Measurements from ENCODE around the gene UBE2D2.

The UBE2D2 gene

DNA sequence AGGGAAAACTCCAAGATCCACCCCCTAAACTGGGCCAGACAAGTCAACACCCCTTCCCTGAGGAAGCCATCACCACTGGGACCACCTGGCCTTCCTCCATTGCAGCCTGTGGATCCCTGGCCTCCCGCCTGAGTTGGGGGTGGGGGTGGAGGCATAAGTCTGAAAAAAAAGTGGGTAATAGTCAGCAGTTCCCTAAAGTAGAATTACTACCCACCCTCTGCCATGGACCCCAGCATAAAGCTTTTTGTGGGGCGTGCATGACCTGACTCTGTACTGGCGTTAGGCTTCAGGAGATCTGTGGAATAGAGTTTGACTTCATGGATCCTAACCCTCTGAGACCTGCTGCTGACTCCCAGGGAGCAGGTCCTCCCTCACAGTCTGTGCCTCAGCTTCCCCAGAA lies 85.0 kb downstream of the UBE2D2 start:
- DNase-seq (ENCODE audit: insufficient read length, low spot score): no peak
- FAIRE-seq: no peak

DNA sequence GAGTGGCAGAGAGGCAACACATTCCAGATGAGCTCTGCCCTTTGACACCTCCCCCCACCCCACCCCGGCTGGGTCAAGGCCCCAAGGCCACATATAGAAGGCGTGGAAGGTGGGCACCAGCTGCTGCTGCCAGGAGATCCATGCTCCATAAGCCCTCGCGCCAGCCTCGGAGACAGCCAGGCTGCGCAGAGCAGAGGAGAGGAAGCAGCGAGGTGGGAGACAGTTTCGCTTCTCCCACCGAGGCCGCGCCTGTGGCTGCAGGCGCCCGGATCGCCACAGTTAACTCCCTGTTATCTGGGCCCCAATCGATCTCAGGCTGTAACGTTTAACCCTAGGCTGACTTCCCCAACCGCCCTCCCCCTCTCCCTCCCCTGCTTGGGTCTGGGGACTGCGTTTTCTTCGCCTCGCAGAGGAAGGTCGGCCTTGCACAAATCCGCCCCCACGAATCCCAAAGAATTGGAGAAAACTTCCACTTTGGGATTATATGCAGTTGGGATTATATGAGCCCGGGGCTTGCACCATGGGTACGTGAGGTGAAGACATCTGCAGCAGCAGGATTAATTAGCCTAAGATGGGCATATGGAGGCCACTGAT lies 85.9 kb downstream of the UBE2D2 start:
- DNase-seq (ENCODE audit: insufficient read length, low spot score): no peak
- FAIRE-seq: no peak

DNA sequence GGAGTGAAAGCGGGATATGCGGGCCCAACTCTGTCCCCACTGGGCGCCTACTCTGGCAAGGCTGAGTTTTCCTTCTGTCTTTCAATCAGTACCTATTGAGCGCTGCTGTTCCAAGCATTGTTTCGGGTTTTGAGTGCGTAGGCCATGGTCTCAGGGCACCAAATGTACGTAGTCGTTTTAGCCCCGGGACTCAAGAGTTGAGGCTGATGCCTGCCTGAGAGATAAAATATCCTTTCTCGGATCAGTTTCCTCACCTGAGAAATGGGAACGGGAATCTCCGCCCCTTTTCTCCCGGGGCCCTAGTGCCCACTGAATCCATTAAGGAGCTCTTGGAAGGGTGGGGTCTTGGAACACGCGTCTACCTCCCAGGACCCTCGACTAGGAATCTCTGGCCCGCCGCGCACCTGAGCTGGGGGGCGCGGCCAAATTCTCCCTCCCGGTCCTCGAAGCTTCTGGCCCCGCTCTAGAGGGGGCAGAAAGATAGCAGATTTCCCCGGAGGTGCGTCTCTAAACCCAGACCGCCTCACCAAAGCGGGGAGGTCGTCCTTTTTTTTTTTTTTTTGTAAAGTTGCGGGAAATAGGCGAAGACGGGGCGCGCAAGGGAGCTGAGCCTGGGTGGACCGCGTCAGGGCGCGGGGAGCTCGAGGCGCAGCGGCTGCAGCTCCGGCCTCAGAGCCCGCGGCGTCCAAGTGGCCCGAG lies 86.5 kb downstream of the UBE2D2 start:
- no peak for FAIRE-seq
- DNase-seq (ENCODE audit: insufficient read length, low spot score): no peak

DNA sequence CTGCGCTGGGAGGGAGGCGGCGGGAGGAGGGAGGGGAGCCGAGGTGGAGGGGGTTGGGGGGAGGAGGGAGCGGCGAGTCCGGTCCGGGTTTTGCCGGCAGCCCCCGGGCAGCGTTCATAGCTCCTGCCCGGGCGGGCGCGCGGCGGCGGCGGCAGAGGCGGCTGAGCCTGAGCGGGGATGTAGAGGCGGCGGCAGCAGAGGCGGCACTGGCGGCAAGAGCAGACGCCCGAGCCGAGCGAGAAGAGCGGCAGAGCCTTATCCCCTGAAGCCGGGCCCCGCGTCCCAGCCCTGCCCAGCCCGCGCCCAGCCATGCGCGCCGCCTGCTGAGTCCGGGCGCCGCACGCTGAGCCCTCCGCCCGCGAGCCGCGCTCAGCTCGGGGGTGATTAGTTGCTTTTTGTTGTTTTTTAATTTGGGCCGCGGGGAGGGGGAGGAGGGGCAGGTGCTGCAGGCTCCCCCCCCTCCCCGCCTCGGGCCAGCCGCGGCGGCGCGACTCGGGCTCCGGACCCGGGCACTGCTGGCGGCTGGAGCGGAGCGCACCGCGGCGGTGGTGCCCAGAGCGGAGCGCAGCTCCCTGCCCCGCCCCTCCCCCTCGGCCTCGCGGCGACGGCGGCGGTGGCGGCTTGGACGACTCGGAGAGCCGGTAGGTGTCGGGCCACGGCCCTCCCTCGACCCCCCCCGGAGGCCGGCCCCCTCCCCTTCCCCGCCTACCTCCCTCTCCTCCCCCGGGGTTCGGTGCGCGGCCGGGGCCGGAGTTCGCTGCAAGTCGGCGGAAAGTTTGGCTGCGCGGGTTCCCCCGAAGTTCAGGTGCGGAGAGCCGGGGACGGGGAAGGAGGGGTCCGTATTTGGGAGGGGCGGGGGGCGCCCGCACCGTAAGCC lies 87.3 kb downstream of the UBE2D2 start, which contains the start of gene CXXC5:
Gene CXXC5 (plus strand): TSS at position 145 of the 877 bp plus-strand sequence. CDS start 32,175 bp downstream, outside the sequence.
- FAIRE-seq (peak; percentile 78), DNase-seq (ENCODE audit: insufficient read length, low spot score) (peak; percentile 82)

DNA sequence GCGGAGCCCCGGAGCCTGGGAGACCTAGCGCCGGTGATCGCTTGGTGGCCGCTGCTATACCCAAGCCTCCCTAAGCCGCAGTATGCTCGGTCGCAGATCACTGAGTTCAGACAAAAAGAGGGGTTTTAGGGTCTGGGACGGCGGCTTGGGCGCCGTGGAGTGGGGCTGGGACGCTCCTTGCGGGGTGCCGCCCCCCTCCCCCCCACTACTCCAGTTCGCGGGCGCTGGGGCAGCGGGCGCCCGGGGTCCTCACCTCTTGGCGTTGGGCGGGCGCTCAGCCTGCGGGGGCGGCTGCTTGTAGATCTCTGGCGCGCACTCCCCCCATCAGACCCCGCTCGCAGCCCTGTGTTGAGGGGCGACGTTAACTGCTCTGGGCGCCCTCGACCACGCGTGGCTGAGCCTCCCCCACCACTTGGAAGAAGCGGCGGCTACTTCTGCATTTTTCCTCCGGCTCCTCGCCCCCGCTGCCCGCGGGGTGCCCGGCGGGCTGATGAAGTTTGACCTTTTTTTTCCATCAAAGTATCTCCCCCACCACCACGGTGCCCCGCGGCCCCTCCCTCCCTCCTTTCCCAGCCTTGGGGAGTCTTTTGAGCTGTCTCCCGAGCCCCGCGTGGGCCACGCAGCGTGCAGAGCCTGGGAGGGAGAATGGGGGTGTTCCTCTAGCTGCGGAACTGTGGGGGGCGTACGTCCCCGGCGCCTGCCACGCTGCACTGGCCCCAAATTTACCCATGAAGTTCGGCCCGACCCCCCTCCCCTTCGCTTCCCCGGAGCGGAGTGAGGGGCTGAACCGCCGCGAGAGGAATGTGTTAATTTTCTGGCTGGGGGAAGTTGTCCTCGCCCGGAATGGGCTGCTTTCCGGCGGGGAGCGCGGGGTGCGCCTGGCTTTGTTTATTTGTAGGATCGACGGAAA lies 88.2 kb downstream of the UBE2D2 start:
- DNase-seq (ENCODE audit: insufficient read length, low spot score): no peak
- no peak for FAIRE-seq

DNA sequence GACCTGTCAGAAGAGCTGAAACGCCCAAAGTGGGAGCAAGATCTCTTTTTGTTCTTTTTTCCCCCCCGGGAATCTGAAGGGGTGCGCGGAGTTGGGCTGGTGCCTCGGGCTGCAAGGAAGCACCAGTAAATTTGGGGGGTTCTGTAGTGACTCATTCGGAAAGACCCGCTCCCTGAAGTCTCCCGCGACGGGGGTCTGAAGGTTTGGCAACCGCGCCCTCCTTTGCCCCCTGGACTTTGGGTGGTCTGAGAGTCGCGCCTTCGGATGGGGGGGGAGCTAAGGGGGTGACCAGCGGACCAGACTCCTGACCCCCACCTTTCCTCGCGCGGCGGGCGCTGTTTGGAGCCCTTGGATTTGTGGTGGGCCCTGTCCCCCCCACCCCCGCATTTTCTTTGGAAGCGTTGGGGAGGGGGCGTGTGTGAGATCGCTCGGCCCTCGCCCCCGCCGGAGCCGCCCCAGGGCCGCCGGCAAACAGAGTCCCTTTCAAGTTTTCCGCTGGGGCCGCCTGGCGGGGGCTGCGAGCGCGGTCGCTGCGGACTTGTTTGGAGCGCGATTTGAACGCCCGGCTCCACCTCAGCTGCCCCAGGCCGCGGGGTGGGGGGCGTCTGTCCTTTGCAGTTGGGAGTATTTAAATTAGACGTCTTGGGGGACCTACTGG lies 89.0 kb downstream of the UBE2D2 start:
- DNase-seq (ENCODE audit: insufficient read length, low spot score) (no peak), FAIRE-seq (no peak)

DNA sequence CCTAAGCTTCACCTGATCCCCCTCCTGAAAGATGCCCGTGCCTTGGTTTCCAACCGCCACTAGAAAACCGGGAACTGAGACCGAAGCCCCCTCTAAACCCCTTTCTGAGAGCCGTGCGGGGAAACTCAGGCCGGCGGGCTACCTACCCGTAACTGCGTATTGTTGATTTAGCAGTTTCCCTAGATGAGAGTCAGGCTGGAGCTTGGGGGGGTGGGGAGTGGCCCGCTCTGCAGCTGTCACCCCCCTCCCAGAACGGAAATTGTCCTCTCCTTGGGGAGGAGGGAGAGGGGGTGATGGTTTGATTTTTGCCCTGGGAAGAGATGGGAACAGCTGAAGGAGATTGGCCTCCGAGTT lies 89.5 kb downstream of the UBE2D2 start:
- FAIRE-seq (no peak), DNase-seq (ENCODE audit: insufficient read length, low spot score) (no peak)

DNA sequence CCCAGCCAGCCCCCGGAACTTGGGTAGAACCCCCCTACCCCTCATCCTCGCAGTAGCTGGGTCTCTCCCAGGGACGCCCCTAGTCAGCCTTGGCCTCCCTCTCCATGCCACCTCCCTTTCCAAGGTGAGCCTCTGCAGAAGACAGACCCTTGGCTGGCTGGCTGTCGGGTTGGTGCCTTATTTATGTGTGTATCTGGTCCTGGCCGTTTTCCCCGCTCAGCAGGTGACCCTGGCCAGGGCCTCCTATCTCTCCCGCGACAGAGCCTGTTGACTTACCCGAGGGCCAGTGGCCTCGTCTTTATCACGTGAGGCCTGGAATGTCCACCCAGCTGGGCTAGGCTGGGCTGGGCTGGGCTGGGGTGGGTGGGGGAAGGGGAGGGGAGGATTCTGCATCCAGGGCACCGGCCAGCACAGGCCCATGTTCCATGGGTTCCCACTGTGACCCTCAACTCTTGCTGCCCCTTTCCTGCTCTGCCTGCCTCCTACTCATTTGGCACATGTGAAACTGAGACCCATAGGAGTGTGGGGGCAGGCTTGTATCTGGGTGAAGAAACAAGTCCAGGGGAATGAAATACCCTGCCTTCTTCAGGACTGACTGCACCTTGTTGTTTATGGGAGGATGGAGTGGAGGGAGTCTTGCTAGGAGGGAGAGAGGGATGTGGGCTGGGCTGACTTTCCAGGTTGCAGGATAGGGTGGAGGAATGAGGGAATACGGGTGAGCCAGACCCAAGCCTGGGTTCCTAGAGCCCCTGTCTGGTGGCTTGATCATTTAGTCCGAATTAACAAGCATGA lies 90.1 kb downstream of the UBE2D2 start:
- FAIRE-seq: no peak
- no peak for DNase-seq (ENCODE audit: insufficient read length, low spot score)

DNA sequence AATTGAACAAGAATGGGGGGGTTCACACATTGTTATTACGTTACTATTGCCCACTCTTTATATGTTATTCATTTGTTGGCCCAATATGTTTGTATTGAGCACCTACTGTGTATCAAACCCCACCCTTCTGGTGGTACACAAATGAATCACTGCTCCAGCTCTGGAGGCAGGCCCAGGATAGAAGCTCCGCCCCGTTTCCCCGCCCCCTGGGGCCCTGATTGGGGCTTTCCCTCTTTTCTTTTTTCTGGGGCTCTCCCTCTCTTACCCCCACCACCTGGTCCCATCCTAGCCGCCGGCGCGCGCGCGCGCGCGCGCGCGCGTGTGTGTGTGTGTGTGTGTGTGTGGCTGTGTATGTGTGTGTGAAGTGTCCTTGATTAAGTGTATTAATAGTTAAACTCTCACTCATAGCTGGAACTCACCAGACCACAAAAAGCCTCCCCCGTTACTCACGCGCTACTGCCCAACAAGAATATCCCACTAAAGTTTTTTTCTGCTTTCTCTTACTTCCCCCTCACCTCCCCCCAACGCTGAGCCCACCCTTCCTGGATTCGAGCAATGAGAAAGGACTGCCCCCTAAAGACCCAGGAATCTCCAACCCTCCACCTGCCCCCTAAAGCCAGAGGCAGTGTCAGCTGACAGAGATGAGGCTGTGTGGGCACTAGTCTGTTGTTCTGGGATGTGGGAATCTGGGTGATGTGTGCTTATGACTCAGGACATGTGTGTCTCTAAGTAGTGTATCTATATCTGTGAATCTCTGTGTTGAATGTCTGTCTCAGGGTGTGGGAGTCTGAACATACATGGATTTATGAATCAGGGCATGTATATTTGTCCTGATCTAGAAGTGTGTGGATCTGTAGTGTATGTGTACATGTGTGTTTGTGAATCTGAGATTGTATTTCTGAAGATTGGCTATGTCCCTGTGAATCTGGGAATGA lies 91.0 kb downstream of the UBE2D2 start:
- peak; percentile 20 for FAIRE-seq
- DNase-seq (ENCODE audit: insufficient read length, low spot score): peak; percentile 70

DNA sequence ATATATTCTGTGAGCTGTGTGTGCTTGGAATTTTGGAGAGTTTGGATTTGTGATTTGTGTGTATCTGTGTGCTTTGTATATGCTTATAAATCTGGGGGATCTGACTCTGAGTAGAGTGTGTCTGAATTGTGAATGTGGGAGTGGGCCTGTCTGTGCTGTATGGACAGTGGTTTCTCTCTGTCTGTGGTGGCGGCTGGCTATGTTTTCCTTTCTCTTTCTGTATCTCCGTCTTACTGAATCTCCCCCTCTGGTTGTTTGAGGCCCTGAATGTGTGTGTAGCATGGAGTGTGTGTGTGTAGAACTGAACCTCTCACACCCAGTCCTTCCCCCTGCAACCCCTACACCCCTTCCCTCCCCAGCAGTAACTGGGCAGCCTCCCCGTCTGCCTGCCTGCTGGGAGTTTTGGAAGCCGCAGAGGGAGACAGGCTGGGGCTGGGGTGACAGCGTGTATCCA lies 91.7 kb downstream of the UBE2D2 start:
- FAIRE-seq: no peak
- DNase-seq (ENCODE audit: insufficient read length, low spot score): no peak

DNA sequence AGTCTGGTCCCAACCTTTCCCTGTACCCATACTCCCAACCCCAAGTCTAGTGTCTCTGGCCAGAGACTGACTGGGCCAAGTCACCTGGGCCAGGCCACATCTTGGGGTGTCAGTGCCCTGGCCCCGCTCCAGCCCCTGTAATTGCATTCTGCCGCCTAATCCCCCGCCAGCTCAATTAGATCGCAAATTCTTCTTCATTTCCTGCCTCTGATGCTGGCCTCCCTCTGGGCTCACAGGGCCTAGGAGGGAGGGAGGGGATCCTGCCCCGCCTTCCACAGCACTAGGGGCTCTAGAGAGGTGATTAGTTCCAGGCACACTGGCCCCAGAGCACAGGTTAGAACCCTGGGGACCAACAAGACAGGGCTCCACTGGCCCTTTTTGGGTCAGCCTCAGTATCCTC lies 92.5 kb downstream of the UBE2D2 start:
- no peak for DNase-seq (ENCODE audit: insufficient read length, low spot score)
- FAIRE-seq: no peak

DNA sequence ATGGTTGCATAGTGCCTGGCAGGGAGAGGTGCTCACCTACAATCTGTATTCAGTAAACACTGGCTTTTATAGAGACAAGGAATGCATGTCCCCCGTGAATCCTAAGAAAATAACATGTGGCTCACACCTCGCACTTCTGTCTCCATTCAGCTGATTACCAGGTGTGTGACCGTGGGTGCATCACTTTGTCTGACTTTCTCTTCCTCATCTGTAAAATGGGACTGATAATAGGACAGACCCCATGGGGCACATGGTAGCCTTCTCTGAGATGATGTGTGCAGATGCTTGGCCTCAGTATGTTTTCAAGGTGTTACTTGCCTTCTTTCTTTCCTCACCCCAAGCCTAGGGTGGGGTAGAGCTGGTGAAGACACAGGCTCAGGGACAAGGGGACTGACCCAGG lies 93.3 kb downstream of the UBE2D2 start:
- DNase-seq (ENCODE audit: insufficient read length, low spot score) (no peak), FAIRE-seq (no peak)

DNA sequence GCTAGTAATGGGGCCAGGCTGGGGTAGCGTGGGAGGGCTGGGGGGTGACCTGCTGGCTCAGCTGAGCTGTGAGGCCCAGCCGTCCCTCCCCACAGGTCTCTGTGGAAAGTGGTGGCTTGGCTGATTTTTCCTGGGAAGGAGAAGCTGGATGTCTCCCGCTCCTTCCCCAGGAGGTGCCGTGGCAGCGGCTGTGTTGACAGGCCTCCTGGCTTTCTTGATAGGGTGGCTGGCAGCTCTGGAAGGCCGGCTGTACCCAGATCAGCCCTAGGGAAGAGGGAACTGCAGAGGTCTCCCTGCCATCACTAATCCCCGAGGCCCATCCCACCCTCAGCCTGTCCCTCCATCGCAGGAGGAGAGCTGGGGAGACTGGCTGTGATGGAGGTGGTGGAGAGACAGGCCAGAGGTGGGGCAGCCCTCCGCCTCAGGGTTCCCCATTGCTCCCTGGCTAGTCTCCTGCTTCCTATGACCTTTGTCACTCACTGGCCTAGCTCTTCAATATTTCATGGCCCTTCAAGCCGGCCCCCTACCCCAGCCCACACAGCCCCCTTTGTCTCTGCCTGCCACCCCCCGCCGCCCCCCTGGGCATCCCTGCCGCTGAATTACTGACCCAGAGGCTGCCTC lies 93.8 kb downstream of the UBE2D2 start:
- DNase-seq (ENCODE audit: insufficient read length, low spot score) (no peak), FAIRE-seq (no peak)

DNA sequence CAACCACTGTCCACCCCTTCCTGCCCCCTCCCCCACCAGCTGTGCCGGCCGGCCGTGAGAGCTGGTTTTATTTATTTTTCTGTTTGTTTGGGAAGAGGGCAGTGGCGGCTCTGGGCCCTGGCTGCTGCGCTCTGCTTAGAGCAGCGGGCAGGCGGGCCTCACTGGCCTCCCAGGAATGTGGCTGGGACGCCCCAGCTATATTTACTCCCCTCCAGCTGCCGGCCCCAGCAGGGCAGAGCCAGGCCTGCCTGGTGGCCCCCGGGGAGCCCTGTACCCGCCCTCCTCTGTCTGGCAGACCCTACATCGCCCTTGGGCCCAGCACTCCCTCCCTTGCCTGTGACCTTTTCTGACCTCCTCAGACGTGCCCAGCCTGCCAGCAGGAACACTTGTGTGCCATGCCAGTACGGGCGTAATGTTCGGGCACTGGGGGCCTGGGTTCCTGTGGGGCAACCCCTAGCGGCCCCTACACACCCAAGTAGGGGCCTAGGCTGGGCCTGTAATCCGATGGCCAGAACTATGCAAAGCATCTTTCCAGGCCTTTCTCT lies 94.7 kb downstream of the UBE2D2 start:
- DNase-seq (ENCODE audit: insufficient read length, low spot score): no peak

DNA sequence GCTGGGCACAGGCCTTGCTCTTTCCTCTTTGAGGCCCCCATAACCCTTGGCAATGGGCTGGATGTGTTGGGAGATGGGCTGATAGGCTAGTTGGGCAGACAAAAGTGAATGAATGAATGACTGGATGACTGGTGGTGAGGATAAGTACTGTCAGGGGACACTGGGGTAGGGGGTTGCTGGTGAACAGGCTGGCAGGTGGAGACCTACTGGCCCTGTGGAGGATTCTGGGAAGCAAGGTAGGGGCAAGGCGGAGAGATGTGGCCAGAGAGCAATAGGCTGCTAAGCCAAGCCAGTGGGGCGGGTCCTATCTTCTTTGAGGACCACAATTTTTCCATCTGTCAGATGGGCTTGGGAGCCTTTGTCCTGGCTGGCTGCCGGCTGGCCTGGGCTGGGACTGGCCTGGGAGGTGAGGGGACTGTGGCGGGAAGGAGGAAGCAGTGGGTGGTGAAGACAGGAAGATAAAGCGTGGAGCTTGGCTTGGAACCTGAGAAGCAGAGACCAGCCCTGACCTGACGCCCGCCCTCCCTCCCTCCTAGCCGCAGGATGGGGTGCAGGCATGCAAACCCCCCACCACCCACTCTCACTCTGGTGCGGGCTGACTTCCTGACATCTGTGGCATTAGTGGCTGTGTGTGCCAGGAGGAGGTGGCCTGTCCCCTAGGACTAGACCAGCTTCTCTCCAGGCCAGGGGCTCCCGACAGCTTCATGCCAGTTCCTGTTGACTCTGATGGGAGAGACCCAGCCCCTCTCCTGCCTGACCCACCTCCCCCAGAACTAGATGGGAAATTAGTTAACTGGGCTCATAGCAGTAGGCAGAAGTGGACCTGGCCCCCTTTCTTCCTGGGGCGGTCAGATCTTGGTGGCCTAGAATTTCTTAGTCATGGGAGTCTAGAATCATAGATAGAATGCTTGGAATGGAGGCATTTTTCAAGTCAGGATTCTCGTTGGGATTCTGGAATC lies 96.5 kb downstream of the UBE2D2 start:
- DNase-seq (ENCODE audit: insufficient read length, low spot score): no peak
- FAIRE-seq: no peak

More for the DNA sequence above, 94.7 kb downstream of the UBE2D2 start:
- FAIRE-seq: no peak

DNA sequence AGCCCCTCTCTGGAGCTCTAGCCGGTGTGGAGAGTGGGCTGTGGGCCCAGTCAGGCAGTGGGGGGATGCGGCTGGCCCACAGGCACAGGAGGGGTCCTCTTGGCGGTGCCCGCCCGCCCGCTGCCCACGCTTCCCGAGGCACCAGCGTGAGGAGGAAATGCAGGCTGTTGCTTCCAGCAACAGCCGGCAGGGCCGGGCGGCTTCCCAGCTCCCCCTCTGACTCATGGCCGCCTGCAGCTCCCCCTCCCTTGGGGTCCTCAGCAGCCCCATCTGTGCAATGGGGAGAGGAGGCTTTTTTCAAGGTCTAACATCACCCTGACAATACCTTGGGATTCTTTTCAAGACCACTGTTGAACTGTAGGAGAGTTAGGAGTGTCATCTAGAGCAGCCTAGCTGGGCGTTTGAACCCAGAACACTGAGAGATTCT lies 97.4 kb downstream of the UBE2D2 start:
- FAIRE-seq: no peak
- DNase-seq (ENCODE audit: insufficient read length, low spot score): no peak
